ENCODE data around the gene MCUB.
"Not testable (repeated sequence)": the region's sequence is repeated elsewhere in the genome, so short reads cannot be mapped to it uniquely, and the experiment has no call there.

MCUB gene

DNA sequence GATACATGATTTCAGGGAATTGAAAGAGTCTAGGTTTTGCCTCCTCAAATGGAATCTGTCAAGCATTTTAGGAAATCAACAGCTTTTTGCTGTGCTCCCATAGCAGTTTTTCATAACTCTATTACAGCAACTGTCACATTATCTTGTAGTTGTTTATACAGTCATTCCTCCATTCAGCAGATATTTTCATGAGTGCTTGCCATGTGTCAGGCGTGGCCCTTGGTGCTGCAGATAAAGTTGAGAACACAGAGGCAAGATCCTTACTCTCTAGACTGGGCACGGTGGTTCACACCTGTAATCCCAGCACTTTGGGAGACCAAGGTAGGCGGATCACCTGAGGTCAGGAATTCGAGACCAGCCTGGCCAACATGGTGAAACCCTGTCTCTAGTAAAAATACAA lies 67.3 kb downstream of the MCUB start:
- no peak for DNase-seq (ENCODE audit: low read depth, low spot score)

DNA sequence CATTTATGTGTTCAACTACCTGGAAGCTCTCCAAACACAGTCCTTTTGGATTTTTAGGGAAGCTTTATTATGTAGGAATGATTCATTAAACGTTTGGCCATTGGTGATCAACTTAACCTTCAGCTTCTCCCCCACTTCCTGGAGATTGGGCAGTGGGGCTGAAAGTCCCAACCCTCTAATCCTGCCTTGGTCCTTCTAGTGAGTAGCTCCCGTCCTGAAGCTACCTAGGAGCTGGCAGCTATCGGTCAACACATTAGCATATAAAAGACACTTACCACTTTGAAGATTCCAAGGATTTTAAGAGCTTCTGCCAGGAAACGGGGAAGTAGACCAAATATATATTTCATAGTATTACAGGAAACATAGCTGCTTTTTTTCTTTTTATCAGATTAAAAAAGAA lies 69.7 kb downstream of the MCUB start:
- no peak for DNase-seq (ENCODE audit: low read depth, low spot score)

DNA sequence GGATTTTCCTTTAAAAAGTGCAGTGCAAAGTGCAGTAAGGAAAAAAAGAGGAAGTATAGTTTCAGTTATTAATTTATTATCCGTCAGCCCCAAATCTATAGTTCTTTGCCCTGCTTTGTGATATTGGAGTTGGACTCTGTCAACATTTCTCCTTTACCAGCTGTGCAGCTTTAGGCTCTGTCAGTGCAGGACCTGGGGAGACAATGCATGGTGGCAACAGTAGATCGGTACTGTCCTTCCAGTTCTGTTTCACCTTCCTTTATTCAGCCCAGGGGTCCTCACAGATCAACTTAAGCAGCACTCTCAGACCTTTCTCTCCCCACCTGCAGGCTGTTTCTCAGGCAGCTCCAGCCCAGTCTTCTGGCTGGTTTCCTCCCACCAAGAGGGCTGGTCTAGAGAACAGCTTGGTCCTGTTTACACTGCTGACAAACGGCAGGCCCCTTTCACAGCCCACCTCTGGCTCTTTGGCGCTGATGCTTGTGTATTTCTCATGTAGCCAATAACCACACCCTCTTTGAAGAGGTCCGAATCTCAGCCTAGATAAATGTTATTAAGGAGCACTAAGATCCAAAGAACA lies 71.6 kb downstream of the MCUB start:
- no peak for DNase-seq (ENCODE audit: low read depth, low spot score)

DNA sequence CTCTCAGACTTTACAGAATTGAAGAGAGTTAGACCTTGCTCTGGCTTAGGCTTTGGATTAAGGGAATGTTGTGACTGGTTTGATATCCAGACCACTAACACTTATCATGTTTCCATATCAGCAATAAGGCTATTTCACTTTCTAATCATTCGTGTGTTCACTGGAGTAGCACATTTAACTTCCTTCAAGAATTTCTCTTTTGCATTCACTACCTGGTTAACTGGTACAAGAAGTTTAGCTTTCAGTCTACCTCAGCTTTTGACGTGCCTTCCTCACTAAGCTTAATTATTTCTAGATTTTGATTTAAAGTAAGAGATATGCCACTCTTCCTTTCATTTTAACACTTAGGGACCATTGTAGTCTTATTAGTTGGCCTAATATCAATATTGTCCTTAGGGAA lies 80.6 kb downstream of the MCUB start:
- no peak for DNase-seq (ENCODE audit: low read depth, low spot score)

DNA sequence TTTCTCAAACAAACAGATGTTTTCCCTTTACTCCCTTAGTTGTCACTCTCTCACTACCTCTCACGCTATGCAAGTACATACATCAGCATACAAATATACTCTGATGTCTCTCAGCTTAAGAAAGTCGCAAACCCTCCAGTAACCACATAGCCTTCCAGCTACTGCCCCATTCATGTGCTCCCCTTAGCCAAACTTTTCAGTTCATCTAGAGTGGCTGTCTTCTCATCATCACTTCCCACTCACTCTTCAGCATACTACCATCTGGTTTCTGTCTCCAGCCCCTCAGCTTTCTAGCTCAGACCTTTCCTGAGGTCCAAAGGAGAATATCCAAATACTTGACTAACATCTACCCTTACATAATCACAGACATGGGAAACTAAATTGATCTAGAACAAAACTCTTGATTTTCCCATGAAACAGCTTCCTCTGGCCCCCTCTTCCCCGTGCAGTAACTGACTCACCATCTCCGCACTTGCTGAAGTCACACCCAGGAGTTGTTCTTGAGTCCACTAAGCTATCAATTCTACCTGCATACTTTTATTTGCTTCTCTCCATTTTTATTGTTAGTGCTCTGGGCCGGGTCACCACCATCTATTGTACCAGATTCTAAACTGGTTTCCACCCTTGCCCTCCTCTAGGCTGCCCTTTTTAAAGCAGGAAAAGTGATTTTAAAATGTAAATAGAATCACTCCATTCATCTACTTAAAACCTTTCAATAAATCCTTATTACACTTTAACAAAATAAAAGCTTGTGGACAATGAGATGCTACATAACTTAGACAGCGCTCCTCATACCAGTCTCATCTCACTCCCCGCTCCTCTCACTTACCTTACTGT lies 86.0 kb downstream of the MCUB start:
- DNase-seq (ENCODE audit: low read depth, low spot score), result no peak

DNA sequence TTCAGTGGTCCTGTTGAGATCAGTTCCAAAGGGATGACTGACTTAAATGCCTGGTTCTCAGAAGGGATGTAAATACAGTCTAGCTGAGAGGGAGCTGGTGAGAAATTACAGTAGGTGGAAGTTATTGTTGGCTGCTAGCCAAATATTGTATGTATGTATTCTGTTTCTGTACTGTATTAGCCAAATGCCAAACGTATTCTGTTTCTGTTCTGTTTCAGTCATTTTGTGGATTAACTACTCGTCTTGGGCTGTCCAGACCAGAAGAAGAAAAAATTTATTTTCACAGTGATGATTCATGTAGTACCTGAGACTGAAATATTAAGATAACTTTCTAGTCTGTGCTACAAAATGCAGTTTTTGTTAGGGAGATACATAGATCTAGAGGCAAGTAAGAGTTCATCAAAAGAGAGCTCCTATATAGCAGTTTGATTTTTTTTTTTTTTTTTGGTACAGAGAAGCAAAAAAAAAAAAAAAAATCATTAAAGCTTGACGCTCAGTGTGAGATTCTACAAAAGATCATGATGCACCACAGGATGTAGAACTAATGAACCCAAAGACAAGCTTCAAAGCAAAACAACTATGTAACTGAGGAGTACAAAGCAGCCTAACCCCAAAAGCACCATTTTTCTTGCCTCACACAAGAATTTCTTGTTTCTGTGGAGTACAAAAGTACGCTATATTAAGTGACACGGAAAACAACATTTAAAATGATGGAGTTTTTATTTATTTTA lies 88.4 kb downstream of the MCUB start:
- DNase-seq (ENCODE audit: low read depth, low spot score), result no peak

DNA sequence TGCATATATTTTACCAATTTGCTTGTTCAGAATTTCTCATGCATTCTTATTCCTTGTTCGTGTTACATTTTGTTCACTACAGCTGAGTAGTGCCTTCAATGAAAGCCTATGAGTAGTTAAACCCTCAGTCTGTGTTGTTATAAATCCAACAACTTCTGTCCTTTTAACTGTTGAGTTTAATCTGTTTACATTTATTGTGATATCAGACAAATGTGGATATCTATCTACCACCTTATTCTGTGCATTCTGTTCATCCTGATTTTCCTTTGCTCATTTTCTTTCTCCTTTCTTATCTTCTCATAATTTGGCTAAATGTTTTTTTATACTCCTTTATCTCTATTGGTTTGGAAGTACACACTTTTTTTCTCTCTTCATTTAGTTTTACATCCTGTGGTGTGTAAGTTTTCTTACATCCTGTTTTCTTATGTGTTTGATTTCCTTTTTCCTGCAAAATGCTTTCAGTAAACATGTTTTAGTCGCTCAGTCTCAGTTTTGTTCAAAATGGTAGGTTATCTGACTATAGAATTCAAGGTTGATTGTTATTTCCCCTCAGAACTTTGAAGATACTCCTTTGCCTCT lies 89.0 kb downstream of the MCUB start:
- DNase-seq (ENCODE audit: low read depth, low spot score), result no peak

DNA sequence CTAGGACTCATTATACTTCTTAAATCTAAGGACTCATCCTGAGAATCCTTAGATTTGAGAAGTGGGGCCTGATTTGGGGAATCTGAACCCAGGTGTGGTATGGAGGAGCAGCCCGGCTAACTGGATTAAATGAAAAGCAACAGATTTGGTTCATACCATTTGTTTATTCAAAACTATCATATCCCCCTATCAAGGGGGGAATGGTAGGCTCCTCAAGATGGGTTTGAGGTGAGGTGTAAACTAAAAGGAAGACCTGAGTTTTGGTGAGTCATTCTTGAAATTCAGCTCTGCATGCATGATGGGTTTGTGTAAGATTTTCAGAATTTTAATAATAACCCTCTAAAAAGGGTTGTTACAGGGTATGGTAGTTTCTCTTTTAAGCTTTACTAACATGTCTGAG lies 89.8 kb downstream of the MCUB start:
- no peak for DNase-seq (ENCODE audit: low read depth, low spot score)

DNA sequence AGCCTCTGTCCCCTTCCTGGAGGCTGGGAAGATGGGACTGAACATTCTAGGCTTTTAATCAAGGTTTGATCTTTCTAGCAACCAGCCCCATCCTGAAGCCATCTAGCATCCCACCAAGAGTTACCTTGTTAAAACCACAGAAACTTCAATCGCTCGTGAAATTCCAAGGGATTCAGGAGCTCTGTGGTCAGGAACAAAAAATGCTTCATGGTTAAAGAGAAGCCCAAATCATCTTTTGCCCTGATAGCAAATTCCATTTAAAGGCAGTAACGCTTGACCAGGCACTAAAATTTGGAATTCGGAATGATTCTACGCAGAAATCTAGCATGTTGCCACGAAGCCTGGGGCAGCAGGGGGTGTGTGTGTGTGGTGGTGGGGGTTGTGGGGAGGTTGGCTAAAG lies 95.3 kb downstream of the MCUB start:
- no peak for DNase-seq (ENCODE audit: low read depth, low spot score)

DNA sequence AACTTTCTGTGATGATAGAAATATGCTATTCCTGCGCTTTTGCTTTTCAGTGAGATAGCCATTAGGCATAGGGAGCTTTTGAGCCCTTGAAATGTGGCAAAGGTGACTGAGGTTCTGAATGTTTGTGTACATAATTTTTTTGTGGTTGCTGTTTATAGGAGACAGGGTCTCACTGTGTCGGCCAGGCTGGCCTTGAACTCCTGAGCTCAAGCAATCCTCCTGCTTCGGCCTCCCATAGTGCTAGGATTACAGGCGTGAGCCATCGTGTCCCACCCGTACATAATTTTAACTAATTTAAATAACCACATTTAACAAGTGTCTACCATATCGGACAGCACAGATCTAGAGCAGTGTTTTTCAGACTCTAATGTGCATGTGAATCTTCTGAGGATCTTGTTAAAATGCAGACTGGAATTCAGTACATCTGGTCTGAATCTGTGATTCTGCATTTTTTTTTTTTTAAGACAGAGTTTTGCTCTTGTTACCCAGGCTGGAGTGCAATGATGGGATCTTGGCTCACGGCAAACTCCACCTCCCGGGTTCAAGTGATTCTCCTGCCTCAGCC lies 97.9 kb downstream of the MCUB start:
- no peak for DNase-seq (ENCODE audit: low read depth, low spot score)

DNA sequence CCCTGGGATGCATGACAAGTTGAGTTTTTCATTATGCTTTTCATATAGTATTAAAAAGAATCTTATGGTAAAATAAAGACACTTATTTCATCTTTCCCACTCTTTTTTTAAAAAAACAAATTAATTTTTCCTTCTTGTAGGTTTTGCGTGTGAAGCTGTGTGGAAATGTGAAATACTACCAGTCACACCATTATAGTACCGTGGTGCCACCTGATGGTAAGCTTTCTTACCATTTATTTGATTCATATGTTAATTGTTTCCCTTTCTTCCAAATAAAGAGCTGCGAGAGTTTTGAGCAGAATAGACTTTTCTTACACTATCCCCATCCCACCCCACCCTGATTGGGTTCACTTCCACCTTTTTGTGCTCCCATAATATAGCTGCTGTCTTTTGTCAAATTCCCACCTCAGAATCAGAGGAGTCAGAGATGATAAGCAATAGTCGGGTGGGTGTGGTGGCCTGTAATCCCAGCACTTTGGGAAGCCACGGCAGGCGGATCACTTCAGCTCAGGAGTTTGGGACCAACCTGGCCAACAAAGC lies 98.9 kb downstream of the MCUB start:
- DNase-seq (ENCODE audit: low read depth, low spot score), result no peak

DNA sequence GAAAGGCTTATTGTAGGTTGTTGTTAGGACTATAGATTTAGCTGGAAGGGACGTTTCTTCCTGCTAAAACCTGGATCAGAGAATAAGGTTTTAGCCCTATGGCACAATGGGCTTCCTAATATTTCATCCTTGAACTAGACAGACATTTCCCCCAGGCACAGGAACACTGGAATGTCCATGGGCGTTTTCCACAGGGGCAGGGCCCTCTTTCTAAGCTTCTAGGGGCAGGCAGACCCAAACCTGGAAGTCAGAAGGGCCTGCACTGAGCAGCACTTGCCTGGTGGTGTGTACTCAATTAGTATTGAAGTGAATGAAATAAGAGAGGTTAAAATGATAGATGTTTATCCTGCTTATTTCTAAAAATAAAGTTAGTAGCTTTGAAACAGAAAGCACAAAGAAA lies 102.1 kb downstream of the MCUB start:
- no peak for DNase-seq (ENCODE audit: low read depth, low spot score)

DNA sequence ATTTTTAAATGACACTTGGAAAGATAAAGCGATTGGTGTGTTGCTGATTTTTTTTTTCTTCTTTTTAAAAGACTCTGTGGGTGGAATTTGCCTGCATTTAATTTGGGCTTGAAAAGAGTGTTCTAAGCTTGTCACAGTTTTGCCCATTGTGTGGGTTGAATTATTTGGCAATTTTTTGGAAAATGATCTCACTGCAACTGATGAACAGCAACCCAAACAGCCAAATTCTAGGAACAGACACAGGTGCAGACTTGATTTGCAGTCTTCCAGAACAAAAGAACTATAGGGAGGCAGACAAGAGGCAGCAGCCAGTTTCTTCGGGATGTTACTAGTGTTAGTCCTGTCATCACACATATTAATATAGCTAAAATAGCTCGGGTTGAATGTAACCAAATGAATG lies 102.7 kb downstream of the MCUB start:
- no peak for DNase-seq (ENCODE audit: low read depth, low spot score)

DNA sequence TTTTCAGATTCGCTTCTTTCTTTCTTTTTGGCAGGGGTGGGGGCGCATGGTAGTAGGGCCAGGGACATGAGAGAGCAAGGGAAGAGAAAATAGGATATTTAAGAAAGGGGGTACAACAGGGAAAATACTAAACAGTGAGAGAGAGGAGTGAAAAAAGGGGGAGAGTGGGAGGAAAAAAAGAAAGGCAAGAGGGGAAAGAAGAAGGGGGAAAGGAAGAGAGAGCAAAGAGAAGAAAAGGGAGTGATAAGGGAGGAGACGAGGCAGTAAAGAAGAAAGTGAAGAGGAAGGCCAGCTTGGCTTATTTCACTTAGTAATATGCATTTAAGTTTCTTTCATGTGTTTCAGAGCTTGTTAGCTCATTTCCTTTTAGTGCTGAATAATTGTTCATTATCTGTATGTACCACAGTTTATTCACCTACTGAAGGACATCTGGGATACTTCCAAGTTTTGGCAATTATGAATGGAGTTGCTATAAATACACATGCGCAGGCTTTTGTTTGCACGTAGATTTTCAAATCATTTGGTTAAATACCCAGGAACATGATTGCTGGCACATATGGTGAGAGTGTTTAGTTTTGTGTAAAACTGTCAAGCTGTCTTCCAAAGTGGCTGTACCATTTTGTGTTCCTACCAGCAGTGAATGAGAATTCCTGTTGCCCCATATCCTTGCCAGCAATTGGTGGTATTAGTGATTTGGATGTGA lies 105.9 kb downstream of the MCUB start:
- no peak for DNase-seq (ENCODE audit: low read depth, low spot score)

DNA sequence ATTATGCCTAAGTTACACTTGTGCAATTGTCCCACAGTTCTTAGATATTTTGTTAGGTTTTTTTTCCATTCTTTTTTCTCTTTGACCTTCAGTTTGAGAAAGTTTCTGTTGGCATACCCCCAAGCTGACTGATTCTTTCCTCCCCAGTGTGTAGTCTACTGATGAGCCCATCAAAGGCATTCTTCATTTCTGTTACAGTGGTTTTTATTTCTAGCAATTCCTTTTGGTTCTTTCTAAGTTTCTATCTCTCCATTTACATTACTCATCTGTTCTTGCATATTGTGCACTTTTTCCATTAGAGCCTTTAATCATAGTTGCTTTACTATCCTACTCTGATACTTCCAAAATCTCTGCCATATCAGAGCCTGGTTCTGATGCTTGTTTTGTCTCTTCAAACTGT lies 111.3 kb downstream of the MCUB start:
- DNase-seq (ENCODE audit: low read depth, low spot score), result no peak

DNA sequence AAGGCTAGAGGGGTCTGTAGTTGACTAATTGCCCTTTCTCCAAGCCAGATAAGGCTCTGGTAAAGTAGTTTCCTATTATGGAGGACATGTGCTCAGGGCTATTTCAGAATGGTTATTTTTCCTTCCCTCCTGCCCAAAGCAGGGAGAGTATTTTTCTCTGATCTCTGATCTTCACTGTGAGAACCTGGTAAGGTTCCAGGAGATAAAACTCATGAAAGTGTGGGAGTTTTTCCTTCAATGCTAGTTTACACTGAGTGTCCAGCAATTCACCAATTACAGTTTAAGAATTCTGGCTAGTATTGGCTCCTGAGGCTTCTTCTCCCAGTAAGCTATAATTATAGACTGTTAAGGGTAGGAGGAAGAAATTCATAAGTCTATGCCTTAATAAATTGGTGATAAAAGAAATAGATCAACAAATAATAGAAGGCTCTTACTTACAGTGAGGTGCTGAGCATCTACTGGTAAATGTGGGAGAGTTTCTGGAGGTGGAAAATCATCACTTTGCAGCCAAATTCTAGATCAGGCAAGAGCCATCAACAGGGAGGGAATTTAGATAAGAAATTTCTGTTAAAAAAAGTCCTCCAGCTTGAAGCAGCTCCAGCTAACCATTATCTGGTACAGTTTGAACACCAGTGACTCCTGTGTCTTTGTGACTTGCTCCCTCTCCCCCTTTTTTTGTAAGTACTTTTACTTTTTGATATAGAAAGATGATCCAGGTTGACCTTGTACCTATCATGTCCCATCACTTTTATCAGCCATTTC lies 112.3 kb downstream of the MCUB start:
- DNase-seq (ENCODE audit: low read depth, low spot score), result no peak

DNA sequence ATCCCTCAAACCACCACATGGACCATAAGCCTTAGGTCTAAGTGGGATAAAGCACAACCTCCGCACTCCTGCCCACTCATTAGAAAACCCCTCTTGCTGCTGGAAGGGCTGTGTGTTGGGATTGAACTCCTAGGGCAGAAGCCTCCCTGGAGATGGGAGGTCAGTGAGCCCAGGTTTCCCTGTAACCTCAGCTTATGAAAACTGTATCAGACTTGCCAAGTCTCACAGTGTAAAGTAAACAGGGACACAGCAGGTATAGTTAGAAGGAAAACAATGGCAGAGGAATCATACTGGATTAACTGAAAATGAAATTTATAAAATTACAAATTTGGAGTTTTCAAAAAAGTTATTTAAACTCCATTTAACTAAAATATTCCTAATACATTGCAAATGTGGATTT lies 113.3 kb downstream of the MCUB start:
- DNase-seq (ENCODE audit: low read depth, low spot score), result no peak

DNA sequence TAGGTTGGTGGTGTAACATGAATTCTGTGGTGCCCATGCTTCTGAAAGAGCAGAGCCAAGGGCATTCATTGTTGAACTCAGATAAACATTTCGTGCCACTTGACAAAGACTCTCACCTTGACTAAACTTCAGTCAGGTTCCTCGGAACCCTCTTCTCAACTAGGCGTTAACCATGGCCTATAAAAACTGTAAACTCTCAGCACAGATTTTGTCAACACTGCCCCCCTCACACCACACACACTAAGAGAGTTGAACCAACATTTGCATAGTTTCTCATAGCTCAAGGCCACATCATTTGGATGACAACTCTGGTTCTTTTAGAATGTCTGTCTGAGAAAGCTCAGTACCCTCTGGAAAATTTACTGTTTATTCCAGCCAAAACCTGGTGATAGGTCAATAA lies 115.1 kb downstream of the MCUB start:
- DNase-seq (ENCODE audit: low read depth, low spot score), result no peak

DNA sequence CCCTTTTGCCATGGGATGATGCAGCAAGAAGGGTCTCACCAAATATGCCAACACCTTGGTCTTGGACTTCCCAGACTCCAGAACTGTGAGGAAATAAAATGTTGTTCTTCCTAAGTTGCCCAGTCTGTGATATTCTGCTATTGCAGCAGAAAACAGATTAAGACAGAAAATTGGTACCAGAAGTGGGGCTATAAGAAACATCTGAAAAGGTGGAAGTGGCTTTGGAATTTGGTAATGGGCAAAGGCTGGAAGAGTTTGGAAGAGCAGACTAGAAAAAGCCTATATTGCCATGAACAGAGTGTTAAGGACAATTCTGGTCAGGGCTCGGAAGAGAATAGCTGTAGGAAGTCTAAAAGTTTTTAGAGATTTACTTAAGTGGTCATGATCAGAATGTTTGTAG lies 115.8 kb downstream of the MCUB start:
- no peak for DNase-seq (ENCODE audit: low read depth, low spot score)

DNA sequence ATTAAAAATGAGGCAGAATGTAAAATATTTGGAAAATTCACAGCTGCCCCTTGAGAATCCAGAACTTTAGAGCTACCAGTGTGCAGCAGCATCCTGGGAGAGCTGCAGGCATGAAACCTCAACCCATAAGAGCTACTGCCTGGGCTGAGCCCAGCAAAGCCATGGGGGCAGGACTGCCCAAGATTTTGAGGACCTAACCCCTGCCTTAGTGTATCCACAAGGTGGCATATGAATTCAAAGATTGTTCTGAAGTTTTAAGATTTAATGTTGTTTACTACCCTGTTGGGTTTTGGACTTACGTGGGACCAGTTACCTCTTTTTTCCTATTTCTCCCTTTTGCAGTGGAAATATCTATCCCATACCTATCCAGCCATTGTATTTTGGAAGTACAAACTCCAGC lies 116.8 kb downstream of the MCUB start:
- DNase-seq (ENCODE audit: low read depth, low spot score), result no peak

DNA sequence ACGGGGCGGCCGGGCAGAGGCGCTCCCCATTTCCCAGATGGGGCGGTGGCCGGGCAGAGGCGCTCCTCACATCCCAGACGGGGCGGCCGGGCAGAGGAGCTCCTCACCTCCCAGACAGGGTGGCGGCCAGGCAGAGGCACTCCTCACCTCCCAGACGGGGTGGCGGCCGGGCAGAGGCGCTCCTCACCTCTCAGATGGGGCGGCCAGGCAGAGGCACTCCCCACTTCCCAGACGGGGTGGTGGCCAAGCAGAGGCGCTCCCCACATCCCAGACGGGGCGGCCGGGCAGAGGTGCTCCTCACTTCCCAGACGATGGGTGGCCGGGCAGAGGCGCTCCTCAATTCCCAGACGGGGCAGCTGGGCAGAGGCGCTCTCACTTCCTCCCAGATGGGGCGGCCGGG lies 118.4 kb downstream of the MCUB start:
- DNase-seq (ENCODE audit: low read depth, low spot score), result not testable (repeated sequence)
